ENCODE measurements around the gene TCEAL3. TPM values are rescaled to one million over a fixed set of nuclear protein-coding genes. Genes with fewer than 3 reads are reported as not detected.
"Not testable (repeated sequence)": the region's sequence is repeated elsewhere in the genome, so short reads cannot be mapped to it uniquely, and the experiment has no call there.

Gene TCEAL3
- total and polyA plus RNA-seq, 2 donors (not counting 1 experiment from before 2014, with no cell fraction given) = 21.6 to 59.7 TPM

GRCh38 chrX:103656617-103657016 is 48.9 kb downstream of the TCEAL3 start:
- Histone ChIP-seq H3K4me3 (replicated peaks in 1 of 4; ENCODE audit: control extremely low read depth in 1 of 4, insufficient read depth in 1 of 4, low read depth in 3 of 4, low read length in 4 of 4) (no peak overlapping the region), H3K4me1 (ENCODE audit: control insufficient read depth, extremely low read depth, insufficient read depth, low read length) (peaks cover 2% of the 10 kb centered on the region), H2AFZ (ENCODE audit: low read length) (no peak overlapping the region), H3K4me2 (ENCODE audit: extremely low read depth, insufficient read depth, low read length) (no peak overlapping the region), H3K27ac (ENCODE audit: insufficient read depth, low read length) (peak overlapping the region; percentile 39), H3K79me2 (ENCODE audit: control insufficient read depth, insufficient read depth, low read length) (no peaks in the 10 kb centered on the region), H3K9me3 (ENCODE audit: control insufficient read depth, insufficient read depth, low read depth, low read length) (no peaks in the 10 kb centered on the region), H3K9ac (ENCODE audit: insufficient read depth, low read length) (no peak overlapping the region), H3K27me3 (ENCODE audit: control insufficient read depth, insufficient read depth, low read length) (no peaks in the 10 kb centered on the region), H4K20me1 (ENCODE audit: control insufficient read depth, extremely low read depth, insufficient read depth, low read length) (no peaks in the 10 kb centered on the region), H3K36me3 (ENCODE audit: control insufficient read depth, insufficient read depth, low read length) (no peaks in the 10 kb centered on the region)
- DNase-seq (ENCODE audit: low read depth in 2 of 2) = peak; percentile 67 to 73
- no peak for TF ChIP-seq CTCF (conservative IDR thresholded peaks at IDR 0.05 in 1 of 2, IDR thresholded peaks at IDR 0.05 in 1 of 2; ENCODE audit: low read depth in 1 of 2, low read length in 2 of 2)
- TF ChIP-seq EZH2 (IDR thresholded peaks at IDR 0.05; ENCODE audit: low read length, missing control alignments) = no peak

- H3K4me3 ChIP-seq (replicated peaks in 1 of 4; ENCODE audit: control extremely low read depth in 1 of 4, insufficient read depth in 1 of 4, low read depth in 3 of 4, low read length in 4 of 4); H3K9me3 ChIP-seq (ENCODE audit: control insufficient read depth, insufficient read depth, low read depth, low read length); H3K4me1 ChIP-seq (ENCODE audit: control insufficient read depth, extremely low read depth, insufficient read depth, low read length); H4K20me1 ChIP-seq (ENCODE audit: control insufficient read depth, extremely low read depth, insufficient read depth, low read length); H3K79me2 ChIP-seq (ENCODE audit: control insufficient read depth, insufficient read depth, low read length); DNase-seq (ENCODE audit: low read depth in 2 of 2); H3K36me3 ChIP-seq (ENCODE audit: control insufficient read depth, insufficient read depth, low read length); H3K4me2 ChIP-seq (ENCODE audit: extremely low read depth, insufficient read depth, low read length); H2AFZ ChIP-seq (ENCODE audit: low read length); H3K9ac ChIP-seq (ENCODE audit: insufficient read depth, low read length); H3K27me3 ChIP-seq (ENCODE audit: control insufficient read depth, insufficient read depth, low read length): not testable (repeated sequence)
- H3K27ac ChIP-seq (ENCODE audit: insufficient read depth, low read length) = peak overlapping the region; percentile 39
These were observed 49.3 kb downstream of the TCEAL3 start for GRCh38 chrX:103657066-103657465.

- Histone ChIP-seq H3K27ac (ENCODE audit: insufficient read depth, low read length) (no peak overlapping the region), H3K9ac (ENCODE audit: insufficient read depth, low read length) (no peak overlapping the region), H3K4me3 (replicated peaks in 1 of 4; ENCODE audit: control extremely low read depth in 1 of 4, insufficient read depth in 1 of 4, low read depth in 3 of 4, low read length in 4 of 4) (no peak overlapping the region), H3K9me3 (ENCODE audit: control insufficient read depth, insufficient read depth, low read depth, low read length) (no peaks in the 10 kb centered on the region), H2AFZ (ENCODE audit: low read length) (no peak overlapping the region), H3K36me3 (ENCODE audit: control insufficient read depth, insufficient read depth, low read length) (no peaks in the 10 kb centered on the region), H3K4me1 (ENCODE audit: control insufficient read depth, extremely low read depth, insufficient read depth, low read length) (peaks cover 2% of the 10 kb centered on the region), H4K20me1 (ENCODE audit: control insufficient read depth, extremely low read depth, insufficient read depth, low read length) (no peaks in the 10 kb centered on the region), H3K27me3 (ENCODE audit: control insufficient read depth, insufficient read depth, low read length) (no peaks in the 10 kb centered on the region), H3K79me2 (ENCODE audit: control insufficient read depth, insufficient read depth, low read length) (no peaks in the 10 kb centered on the region), H3K4me2 (ENCODE audit: extremely low read depth, insufficient read depth, low read length) (no peak overlapping the region)
- no peak for DNase-seq (ENCODE audit: low read depth in 2 of 2)
- no peak for TF ChIP-seq EZH2 (IDR thresholded peaks at IDR 0.05; ENCODE audit: low read length, missing control alignments)
- TF ChIP-seq CTCF (conservative IDR thresholded peaks at IDR 0.05 in 1 of 2, IDR thresholded peaks at IDR 0.05 in 1 of 2; ENCODE audit: low read depth in 1 of 2, low read length in 2 of 2) = no peak
These were observed 51.1 kb downstream of the TCEAL3 start for GRCh38 chrX:103658681-103659433.

- not testable (repeated sequence) for H3K9ac ChIP-seq (ENCODE audit: insufficient read depth, low read length); H3K4me2 ChIP-seq (ENCODE audit: extremely low read depth, insufficient read depth, low read length); H3K27me3 ChIP-seq (ENCODE audit: control insufficient read depth, insufficient read depth, low read length); H2AFZ ChIP-seq (ENCODE audit: low read length); H3K79me2 ChIP-seq (ENCODE audit: control insufficient read depth, insufficient read depth, low read length); H3K4me1 ChIP-seq (ENCODE audit: control insufficient read depth, extremely low read depth, insufficient read depth, low read length); H3K36me3 ChIP-seq (ENCODE audit: control insufficient read depth, insufficient read depth, low read length); DNase-seq (ENCODE audit: low read depth in 2 of 2); H3K4me3 ChIP-seq (replicated peaks in 1 of 4; ENCODE audit: control extremely low read depth in 1 of 4, insufficient read depth in 1 of 4, low read depth in 3 of 4, low read length in 4 of 4); H3K27ac ChIP-seq (ENCODE audit: insufficient read depth, low read length); H3K9me3 ChIP-seq (ENCODE audit: control insufficient read depth, insufficient read depth, low read depth, low read length); H4K20me1 ChIP-seq (ENCODE audit: control insufficient read depth, extremely low read depth, insufficient read depth, low read length)
These were observed 51.7 kb downstream of the TCEAL3 start for GRCh38 chrX:103659460-103659859.

Measured in fibroblast of lung (primary cell).